Activated T-cell treated with anti-CD3 and anti-CD28 coated beads, Interleukin-2, amount 50 U/mL, for 1 hour (primary cell): Measurements from ENCODE around the gene RELCH.

ENCODE experiments used
- DNase-seq: peaks from one replicate; pipeline ENCODE4 v3.0.0-alpha.2; 2020

The RELCH gene

GRCh38 chr18:62258093-62258492, 71.0 kb downstream of the RELCH start:
- DNase-seq = no peak

- DNase-seq = no peak
These were observed 71.6 kb downstream of the RELCH start for GRCh38 chr18:62258616-62259015.

- no peak for DNase-seq
These were observed 75.0 kb downstream of the RELCH start for GRCh38 chr18:62262061-62262460.

GRCh38 chr18:62264984-62265383, 77.9 kb downstream of the RELCH start:
- DNase-seq = no peak

GRCh38 chr18:62277045-62277444, 90.0 kb downstream of the RELCH start:
- DNase-seq = no peak

GRCh38 chr18:62279561-62279960, 92.5 kb downstream of the RELCH start:
- no peak for DNase-seq

GRCh38 chr18:62280058-62280457, 93.0 kb downstream of the RELCH start:
- DNase-seq = no peak

- no peak for DNase-seq
These were observed 93.7 kb downstream of the RELCH start for GRCh38 chr18:62280786-62281185.

- DNase-seq = no peak
These were observed 94.6 kb downstream of the RELCH start for GRCh38 chr18:62281684-62282083.

- DNase-seq = no peak
These were observed 95.2 kb downstream of the RELCH start for GRCh38 chr18:62282188-62282629.

- no peak for DNase-seq
These were observed 97.6 kb downstream of the RELCH start for GRCh38 chr18:62284637-62285036.

- no peak for DNase-seq
These were observed 98.2 kb downstream of the RELCH start for GRCh38 chr18:62285281-62285680.

- DNase-seq = no peak
These were observed 101.0 kb downstream of the RELCH start for GRCh38 chr18:62287781-62288664.

GRCh38 chr18:62288665-62289008, 101.6 kb downstream of the RELCH start:
- DNase-seq = no peak

- no peak for DNase-seq
These were observed 102.0 kb downstream of the RELCH start for GRCh38 chr18:62289047-62289446.

- no peak for DNase-seq
These were observed 107.0 kb downstream of the RELCH start for GRCh38 chr18:62294073-62294472.

- DNase-seq = no peak
These were observed 113.4 kb downstream of the RELCH start for GRCh38 chr18:62300359-62300963.

GRCh38 chr18:62301322-62301721, 114.3 kb downstream of the RELCH start:
- no peak for DNase-seq

GRCh38 chr18:62312851-62313250, 125.8 kb downstream of the RELCH start:
- DNase-seq = no peak

- DNase-seq = no peak
These were observed 131.4 kb downstream of the RELCH start for GRCh38 chr18:62318228-62319180.

- no peak for DNase-seq
These were observed 134.1 kb downstream of the RELCH start for GRCh38 chr18:62321201-62321600.

- no peak for DNase-seq
These were observed 136.6 kb downstream of the RELCH start for GRCh38 chr18:62323483-62324180.
